ENCODE data around the gene PEAR1. TPM values are rescaled to one million over a fixed set of nuclear protein-coding genes. Genes with fewer than 3 reads are reported as not detected.

PEAR1 gene
- total RNA-seq, 1 experiment from 2014 or later = 3.0 TPM

GRCh38 chr1:156882543-156882942, 11.0 kb upstream of the PEAR1 start:
- CTCF ChIA-PET = no interaction called here
- Mint-ChIP-seq H3K36me3 (ENCODE audit: insufficient read depth, unreplicated experiment) (no peaks in the 10 kb centered on the region), H3K27me3 (ENCODE audit: unreplicated experiment) (peaks cover 100% of the 10 kb centered on the region), H3K27ac (ENCODE audit: unreplicated experiment) (no peak overlapping the region), H3K4me3 (ENCODE audit: low read depth, unreplicated experiment) (no peak overlapping the region), H3K9me3 (ENCODE audit: low read depth, unreplicated experiment) (no peaks in the 10 kb centered on the region), H3K4me1 (ENCODE audit: low read depth, unreplicated experiment) (no peaks in the 10 kb centered on the region)
- no peak for DNase-seq
- no peak for TF ChIP-seq CTCF (IDR thresholded peaks at IDR 0.05; ENCODE audit: unreplicated experiment)
- BruUV-seq (replicated peaks) = no TSS peak
- intact Hi-C loops (cut with micrococcal nuclease; ENCODE audit: unreplicated experiment) = no loop called here

GRCh38 chr1:156883919-156884318, 9.6 kb upstream of the PEAR1 start:
- CTCF ChIA-PET = interaction anchor here (0.5 kb wide), 1 partner anchor 161 kb away, joined by 5 read pairs; no protein-coding TSS in a partner anchor
- no peaks in the 10 kb centered on the region for H3K4me1 Mint-ChIP-seq (ENCODE audit: low read depth, unreplicated experiment)

GRCh38 chr1:156884560-156885184, 8.8 kb upstream of the PEAR1 start:
- no TSS peak for BruUV-seq (replicated peaks)
- intact Hi-C loops (cut with micrococcal nuclease; ENCODE audit: unreplicated experiment) = no loop called here
- no peaks in the 10 kb centered on the region for H3K4me1 Mint-ChIP-seq (ENCODE audit: low read depth, unreplicated experiment)
- no peaks in the 10 kb centered on the region for H3K9me3 Mint-ChIP-seq (ENCODE audit: low read depth, unreplicated experiment)
- H3K4me3 Mint-ChIP-seq (ENCODE audit: low read depth, unreplicated experiment) = no peak overlapping the region
- peaks cover 100% of the 10 kb centered on the region for H3K27me3 Mint-ChIP-seq (ENCODE audit: unreplicated experiment)
- no peak for TF ChIP-seq CTCF (IDR thresholded peaks at IDR 0.05; ENCODE audit: unreplicated experiment)
- no peak overlapping the region for H3K27ac Mint-ChIP-seq (ENCODE audit: unreplicated experiment)
- CTCF ChIA-PET = no interaction called here
- H3K36me3 Mint-ChIP-seq (ENCODE audit: insufficient read depth, unreplicated experiment) = no peaks in the 10 kb centered on the region
- DNase-seq = no peak

More at GRCh38 chr1:156883919-156884318, 9.6 kb upstream of the PEAR1 start:
- intact Hi-C loops (cut with micrococcal nuclease; ENCODE audit: unreplicated experiment) = no loop called here
- no peaks in the 10 kb centered on the region for H3K36me3 Mint-ChIP-seq (ENCODE audit: insufficient read depth, unreplicated experiment)
- no peak overlapping the region for H3K4me3 Mint-ChIP-seq (ENCODE audit: low read depth, unreplicated experiment)
- H3K9me3 Mint-ChIP-seq (ENCODE audit: low read depth, unreplicated experiment) = no peaks in the 10 kb centered on the region
- DNase-seq = no peak
- H3K27ac Mint-ChIP-seq (ENCODE audit: unreplicated experiment) = no peak overlapping the region
- BruUV-seq (replicated peaks) = no TSS peak
- TF ChIP-seq CTCF (IDR thresholded peaks at IDR 0.05; ENCODE audit: unreplicated experiment) = no peak
- H3K27me3 Mint-ChIP-seq (ENCODE audit: unreplicated experiment) = peaks cover 100% of the 10 kb centered on the region

- Mint-ChIP-seq H3K4me3 (ENCODE audit: low read depth, unreplicated experiment) (no peak overlapping the region), H3K27ac (ENCODE audit: unreplicated experiment) (no peak overlapping the region), H3K4me1 (ENCODE audit: low read depth, unreplicated experiment) (no peaks in the 10 kb centered on the region), H3K9me3 (ENCODE audit: low read depth, unreplicated experiment) (no peaks in the 10 kb centered on the region), H3K27me3 (ENCODE audit: unreplicated experiment) (peaks cover 100% of the 10 kb centered on the region), H3K36me3 (ENCODE audit: insufficient read depth, unreplicated experiment) (no peaks in the 10 kb centered on the region)
- DNase-seq = no peak
- BruUV-seq (replicated peaks) = no TSS peak
- intact Hi-C loops (cut with micrococcal nuclease; ENCODE audit: unreplicated experiment) = no loop called here
- TF ChIP-seq CTCF (IDR thresholded peaks at IDR 0.05; ENCODE audit: unreplicated experiment) = no peak
- CTCF ChIA-PET = no interaction called here
Measured at GRCh38 chr1:156885314-156885713, 8.2 kb upstream of the PEAR1 start.
